ENCODE results near the gene MRGPRD. TPM values are rescaled to one million over a fixed set of nuclear protein-coding genes. Genes with fewer than 3 reads are reported as not detected.

Gene MRGPRD
- polyA plus RNA-seq, 1 experiment = not detected

GRCh38 chr11:68997995-68998348, 17.2 kb upstream of the MRGPRD start:
- no peak overlapping the region for H3K4me3 ChIP-seq (ENCODE audit: low read depth, low read length)
- CTCF ChIA-PET = interaction anchor here (0.7 to 0.9 kb wide), 2 partner anchors 8 to 9 kb away, joined by 3 read pairs; no protein-coding TSS in a partner anchor

GRCh38 chr11:68997124-68997994, 16.6 kb upstream of the MRGPRD start:
- no peak for DNase-seq (ENCODE audit: low read depth)
- TF ChIP-seq CTCF (IDR thresholded peaks at IDR 0.05; ENCODE audit: insufficient read depth, low read depth, low read length) = no peak
- Histone ChIP-seq H3K27me3 (ENCODE audit: control insufficient read depth, insufficient read depth, low read length) (peaks cover 4% of the 10 kb centered on the region), H3K4me3 (ENCODE audit: low read depth, low read length) (no peak overlapping the region), H3K36me3 (ENCODE audit: control insufficient read depth, insufficient read depth, low read length) (no peaks in the 10 kb centered on the region)
- CTCF ChIA-PET = interaction anchor here (0.7 kb wide), 1 partner anchor 9 kb away, joined by 3 read pairs; no protein-coding TSS in a partner anchor
- POLR2A ChIA-PET = no interaction called here

More at GRCh38 chr11:68997995-68998348, 17.2 kb upstream of the MRGPRD start:
- POLR2A ChIA-PET = no interaction called here
- Histone ChIP-seq H3K36me3 (ENCODE audit: control insufficient read depth, insufficient read depth, low read length) (peaks cover 1% of the 10 kb centered on the region; the same call in 1 of the 2 replicates), H3K27me3 (ENCODE audit: control insufficient read depth, insufficient read depth, low read length) (no peaks in the 10 kb centered on the region)
- DNase-seq (ENCODE audit: low read depth) = no peak
- no peak for TF ChIP-seq CTCF (IDR thresholded peaks at IDR 0.05; ENCODE audit: insufficient read depth, low read depth, low read length)

GRCh38 chr11:68996376-68997123, 15.8 kb upstream of the MRGPRD start:
- no peak for TF ChIP-seq CTCF (IDR thresholded peaks at IDR 0.05; ENCODE audit: insufficient read depth, low read depth, low read length)
- H3K27me3 ChIP-seq (ENCODE audit: control insufficient read depth, insufficient read depth, low read length) = peaks cover 8% of the 10 kb centered on the region
- no peaks in the 10 kb centered on the region for H3K36me3 ChIP-seq (ENCODE audit: control insufficient read depth, insufficient read depth, low read length)
- ChIA-PET CTCF (no interaction called here), POLR2A (no interaction called here)
- DNase-seq (ENCODE audit: low read depth) = no peak
- no peak overlapping the region for H3K4me3 ChIP-seq (ENCODE audit: low read depth, low read length)

- POLR2A ChIA-PET = no interaction called here
- no peak for TF ChIP-seq CTCF (IDR thresholded peaks at IDR 0.05; ENCODE audit: insufficient read depth, low read depth, low read length)
- DNase-seq (ENCODE audit: low read depth) = no peak
- Histone ChIP-seq H3K36me3 (ENCODE audit: control insufficient read depth, insufficient read depth, low read length) (no peaks in the 10 kb centered on the region), H3K4me3 (ENCODE audit: low read depth, low read length) (no peak overlapping the region), H3K27me3 (ENCODE audit: control insufficient read depth, insufficient read depth, low read length) (peaks cover 11% of the 10 kb centered on the region)
- CTCF ChIA-PET = no interaction called here
Observed at GRCh38 chr11:68994894-68995285, 14.1 kb upstream of the MRGPRD start.

GRCh38 chr11:68994161-68994893, 13.5 kb upstream of the MRGPRD start:
- Histone ChIP-seq H3K27me3 (ENCODE audit: control insufficient read depth, insufficient read depth, low read length) (peaks cover 11% of the 10 kb centered on the region), H3K36me3 (ENCODE audit: control insufficient read depth, insufficient read depth, low read length) (no peaks in the 10 kb centered on the region), H3K4me3 (ENCODE audit: low read depth, low read length) (no peak overlapping the region)
- TF ChIP-seq CTCF (IDR thresholded peaks at IDR 0.05; ENCODE audit: insufficient read depth, low read depth, low read length) = no peak
- CTCF ChIA-PET = no interaction called here
- POLR2A ChIA-PET = no interaction called here
- no peak for DNase-seq (ENCODE audit: low read depth)
